ENCODE results near the gene ENTPD8. TPM values are rescaled to one million over a fixed set of nuclear protein-coding genes. Genes with fewer than 3 reads are reported as not detected.

The ENTPD8 gene
- total and polyA plus RNA-seq, 8 donors, result 0.98 to 4.7 (median 2.0) TPM

DNA sequence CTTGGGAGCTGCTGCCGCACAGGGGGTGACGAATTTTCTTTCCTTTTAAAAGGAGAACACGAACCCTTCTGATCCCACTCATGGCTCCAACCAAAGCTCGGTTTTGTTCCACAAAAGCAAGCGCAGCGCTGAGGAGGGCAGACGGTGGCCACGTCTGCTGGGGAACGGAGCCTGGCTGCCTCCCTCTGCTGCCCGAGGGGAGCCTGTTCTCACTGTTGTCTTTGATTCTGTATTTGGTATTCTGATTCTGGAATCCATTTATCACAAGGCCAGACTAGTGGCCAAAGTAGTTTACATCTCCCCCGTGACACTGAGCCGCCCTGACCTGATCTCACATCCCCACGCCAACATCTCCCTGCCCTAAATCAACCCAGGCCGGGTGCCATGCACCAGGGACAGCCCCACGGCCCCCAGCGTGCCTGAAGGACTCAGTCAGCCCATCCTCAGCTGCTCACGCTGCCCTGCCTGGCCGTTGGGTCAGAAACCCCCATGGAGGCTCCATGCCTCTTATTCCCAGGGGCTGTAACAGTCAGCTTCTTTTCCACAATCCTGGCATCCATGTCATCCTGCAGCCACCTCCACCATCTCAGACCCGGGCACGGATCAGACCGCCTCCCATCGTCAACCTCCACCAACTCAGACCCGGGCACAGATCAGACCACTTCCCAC, 24.7 kb upstream of the ENTPD8 start:
- no peaks in the 10 kb centered on the region for H3K9me3 ChIP-seq
- no peak overlapping the region for H3K27ac ChIP-seq
- H3K27me3 ChIP-seq, result no peaks in the 10 kb centered on the region
- ATAC-seq, result no peak
- 89 to 91% methylated on average over 23 of the region's 23 CpGs for WGBS, 2 donors
- DNase-seq, result peak in 3 of 6 donors; percentile 17 to 52 (median 19)
- no peaks in the 10 kb centered on the region for H3K4me1 ChIP-seq
- TF ChIP-seq, protein P1, sequence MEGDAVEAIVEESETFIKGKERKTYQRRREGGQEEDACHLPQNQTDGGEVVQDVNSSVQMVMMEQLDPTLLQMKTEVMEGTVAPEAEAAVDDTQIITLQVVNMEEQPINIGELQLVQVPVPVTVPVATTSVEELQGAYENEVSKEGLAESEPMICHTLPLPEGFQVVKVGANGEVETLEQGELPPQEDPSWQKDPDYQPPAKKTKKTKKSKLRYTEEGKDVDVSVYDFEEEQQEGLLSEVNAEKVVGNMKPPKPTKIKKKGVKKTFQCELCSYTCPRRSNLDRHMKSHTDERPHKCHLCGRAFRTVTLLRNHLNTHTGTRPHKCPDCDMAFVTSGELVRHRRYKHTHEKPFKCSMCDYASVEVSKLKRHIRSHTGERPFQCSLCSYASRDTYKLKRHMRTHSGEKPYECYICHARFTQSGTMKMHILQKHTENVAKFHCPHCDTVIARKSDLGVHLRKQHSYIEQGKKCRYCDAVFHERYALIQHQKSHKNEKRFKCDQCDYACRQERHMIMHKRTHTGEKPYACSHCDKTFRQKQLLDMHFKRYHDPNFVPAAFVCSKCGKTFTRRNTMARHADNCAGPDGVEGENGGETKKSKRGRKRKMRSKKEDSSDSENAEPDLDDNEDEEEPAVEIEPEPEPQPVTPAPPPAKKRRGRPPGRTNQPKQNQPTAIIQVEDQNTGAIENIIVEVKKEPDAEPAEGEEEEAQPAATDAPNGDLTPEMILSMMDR (IDR thresholded peaks at IDR 0.05), result no peak
- intact Hi-C loops (cut with DNase I), result no loop called here
- H3K36me3 ChIP-seq, result no peaks in the 10 kb centered on the region
- no peak for FAIRE-seq
- H3K4me3 ChIP-seq, result no peak overlapping the region

DNA sequence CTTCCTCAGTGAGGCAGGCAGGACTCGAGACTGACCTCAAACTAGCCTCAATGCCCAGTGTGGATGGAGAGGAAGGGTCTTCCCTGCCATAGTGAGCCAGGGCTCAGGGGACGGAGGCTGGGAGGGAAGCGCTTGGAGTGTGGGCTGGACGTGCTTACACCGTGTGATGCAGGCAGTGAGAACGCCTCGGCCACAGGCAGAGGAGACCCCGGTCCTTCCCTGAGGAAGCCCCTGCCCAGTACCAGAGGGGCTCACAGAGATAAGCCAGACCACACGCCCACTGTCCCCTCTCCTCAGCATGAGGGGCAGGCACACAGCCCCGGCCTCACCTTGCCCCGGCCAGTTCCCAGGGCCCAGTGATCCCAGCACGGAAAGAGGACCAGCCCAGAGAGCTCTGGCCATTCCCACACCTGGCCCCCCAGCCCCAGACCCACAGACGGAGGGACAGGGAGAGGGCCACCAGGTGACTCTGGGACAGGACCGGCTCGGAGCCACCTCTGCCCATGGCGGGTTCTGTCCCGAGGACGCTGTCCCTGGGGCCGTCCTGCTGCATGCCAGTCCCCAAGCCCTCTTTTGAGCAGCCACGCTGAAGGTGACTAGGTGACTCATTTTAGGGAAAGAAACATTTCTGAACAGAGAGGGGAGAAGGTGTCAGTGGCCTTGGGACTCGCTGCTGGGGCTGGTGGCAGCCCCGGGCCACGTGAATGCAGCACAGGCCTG, 24.0 kb upstream of the ENTPD8 start:
- Histone ChIP-seq H3K9me3 (no peaks in the 10 kb centered on the region), H3K4me3 (no peak overlapping the region), H3K27ac (no peak overlapping the region), H3K4me1 (no peaks in the 10 kb centered on the region), H3K27me3 (no peaks in the 10 kb centered on the region), H3K36me3 (no peaks in the 10 kb centered on the region)
- WGBS, 2 donors, result 90% methylated on average over 23 of the region's 23 CpGs
- ATAC-seq (no peak), DNase-seq (peak in 4 of 6 donors; percentile 15 to 71 (median 38)), FAIRE-seq (no peak)
- TF ChIP-seq, protein P1 (IDR thresholded peaks at IDR 0.05), result no peak
- intact Hi-C loops (cut with DNase I), result no loop called here

DNA sequence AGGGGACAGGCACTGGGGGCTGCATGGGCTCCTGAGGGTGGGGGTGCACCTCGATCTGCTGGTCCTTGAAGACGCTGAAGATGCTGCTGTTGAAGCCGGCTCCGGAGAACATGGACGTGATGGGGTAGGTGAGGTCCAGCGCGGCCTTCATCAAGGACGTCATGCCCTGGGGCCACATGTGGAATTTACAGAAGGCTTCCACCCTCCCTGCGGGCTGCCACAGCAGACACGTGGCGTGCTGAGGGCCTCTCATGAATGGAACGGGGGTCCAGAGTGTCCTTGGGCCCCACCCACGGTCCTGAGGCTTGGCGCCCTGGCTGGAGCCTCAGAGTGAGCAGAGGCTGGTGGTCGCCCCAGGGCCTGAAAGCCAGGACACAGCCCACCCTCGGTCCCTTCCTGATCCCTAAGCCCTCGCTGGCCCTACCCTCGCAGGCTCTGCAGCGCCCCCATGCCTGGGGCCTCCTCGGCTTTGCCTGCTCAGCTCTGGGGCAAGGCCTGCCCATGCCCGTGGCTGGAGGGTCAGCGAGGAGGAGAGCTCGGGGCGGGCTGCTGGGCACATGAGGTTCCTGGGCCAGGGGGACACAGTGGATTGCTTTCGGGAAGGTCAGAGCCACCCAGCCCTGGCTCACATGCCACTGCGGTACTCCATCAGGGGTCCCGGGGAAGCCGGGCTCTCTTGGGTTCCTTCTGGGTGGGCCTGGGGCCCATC, 23.3 kb upstream of the ENTPD8 start:
- Histone ChIP-seq H3K9me3 (no peaks in the 10 kb centered on the region), H3K36me3 (no peaks in the 10 kb centered on the region), H3K27ac (no peak overlapping the region), H3K4me1 (peaks cover 0 to 3% (median 2%) of the 10 kb centered on the region in 3 donors), H3K27me3 (no peaks in the 10 kb centered on the region), H3K4me3 (no peak overlapping the region)
- DNase-seq, result peak in 3 of 6 donors; percentile 30 to 77 (median 54)
- WGBS, 2 donors, result 93 to 97% methylated on average over 26 to 28 of the region's 28 CpGs
- intact Hi-C loops (cut with DNase I), result no loop called here
- TF ChIP-seq, protein P1 (IDR thresholded peaks at IDR 0.05), result no peak
- FAIRE-seq, result no peak
- no peak for ATAC-seq

DNA sequence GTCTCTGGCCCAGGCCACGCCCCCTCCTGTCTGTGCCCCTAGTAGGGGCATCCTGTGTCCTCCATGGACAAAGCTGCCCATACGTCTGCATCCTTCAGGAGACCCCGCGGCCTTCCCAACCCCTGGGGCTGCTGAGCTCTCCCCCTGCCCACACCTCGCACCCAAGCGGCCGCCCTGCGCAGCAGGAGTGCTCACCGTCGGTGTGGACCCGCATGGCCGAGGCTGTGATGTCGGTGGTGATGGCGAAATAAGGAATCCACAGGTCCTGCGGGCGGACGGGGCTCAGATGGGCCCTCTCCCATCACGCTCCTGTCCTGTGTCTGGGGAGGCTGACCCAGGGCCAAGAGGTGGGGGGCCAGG, 22.8 kb upstream of the ENTPD8 start:
- 93 to 95% methylated on average over 18 of the region's 18 CpGs for WGBS, 2 donors
- H3K27ac ChIP-seq, result no peak overlapping the region
- H3K27me3 ChIP-seq, result no peaks in the 10 kb centered on the region
- TF ChIP-seq, protein P1 (IDR thresholded peaks at IDR 0.05), result no peak
- ATAC-seq, result no peak
- peaks cover 0 to 3% (median 3%) of the 10 kb centered on the region in 3 donors for H3K4me1 ChIP-seq
- FAIRE-seq, result no peak
- peak in 4 of 6 donors; percentile 18 to 72 (median 45) for DNase-seq
- intact Hi-C loops (cut with DNase I), result no loop called here
- H3K4me3 ChIP-seq, result no peak overlapping the region
- no peaks in the 10 kb centered on the region for H3K36me3 ChIP-seq
- H3K9me3 ChIP-seq, result no peaks in the 10 kb centered on the region
